ENCODE results near the gene TSPAN18. TPM values are rescaled to one million over a fixed set of nuclear protein-coding genes. Genes with fewer than 3 reads are reported as not detected.

The TSPAN18 gene
- total RNA-seq, 1 experiment from 2014 or later, result 21.3 TPM

DNA sequence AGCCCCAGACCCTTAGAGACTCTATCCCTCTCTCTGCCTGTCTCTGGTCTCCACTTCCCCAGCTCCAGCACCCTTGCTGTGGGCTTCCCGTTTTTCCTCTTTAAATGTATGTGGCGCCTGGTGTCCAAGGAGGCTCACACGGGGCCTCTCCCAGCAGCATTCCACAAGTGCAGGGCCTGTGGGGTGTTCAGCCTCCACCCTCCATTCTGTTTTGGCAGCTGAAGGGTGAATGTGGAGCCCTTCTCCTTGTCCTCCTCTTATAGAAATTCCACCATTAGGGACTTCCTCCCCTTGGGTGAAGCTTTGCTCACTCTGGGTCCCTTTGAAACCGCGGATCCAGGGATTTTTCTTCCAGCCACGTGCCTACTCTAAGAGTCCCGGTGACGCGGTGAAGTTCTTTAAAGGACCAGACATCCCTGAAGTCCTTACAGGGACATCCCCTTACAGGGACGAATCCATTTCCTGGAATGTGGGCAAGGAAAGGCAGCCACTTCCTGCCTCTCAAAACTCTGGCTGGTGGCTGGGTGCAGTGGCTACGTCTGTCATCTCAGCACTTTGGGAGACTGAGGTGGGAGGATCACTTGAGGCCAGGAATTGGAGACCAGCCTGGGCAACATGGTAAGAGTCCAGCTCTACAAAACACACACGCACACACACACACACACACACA lies 1.6 kb upstream of the TSPAN18 start:
- Histone ChIP-seq H3K4me1 (ENCODE audit: control insufficient read depth, insufficient read depth, low read length) (peaks cover 14% of the 10 kb centered on the region), H3K27ac (ENCODE audit: low read length) (no peak overlapping the region), H3K27me3 (ENCODE audit: control insufficient read depth, insufficient read depth, low read length) (no peaks in the 10 kb centered on the region; the same call in 1 of the 2 replicates), H3K36me3 (ENCODE audit: control insufficient read depth, insufficient read depth, low read length) (no peaks in the 10 kb centered on the region), H3K4me3 (ENCODE audit: low read depth in 2 of 2, low read length in 2 of 2) (no peak overlapping the region), H3K9me3 (ENCODE audit: control insufficient read depth, insufficient read depth, low read depth, low read length) (no peaks in the 10 kb centered on the region)
- CTCF ChIA-PET, result interaction anchor here (0.6 kb wide), 1 partner anchor 60 kb away, joined by 6 read pairs; no protein-coding TSS in a partner anchor
- TF ChIP-seq TCF7L2 (IDR thresholded peaks at IDR 0.05; ENCODE audit: low read depth, low read length) (no peak), SIN3A (IDR thresholded peaks at IDR 0.05; ENCODE audit: borderline replicate concordance, insufficient read depth, low read depth, low read length) (no peak), POLR2AphosphoS5 (IDR thresholded peaks at IDR 0.05; ENCODE audit: low read depth, low read length) (no peak)
- TF ChIP-seq, protein P1, sequence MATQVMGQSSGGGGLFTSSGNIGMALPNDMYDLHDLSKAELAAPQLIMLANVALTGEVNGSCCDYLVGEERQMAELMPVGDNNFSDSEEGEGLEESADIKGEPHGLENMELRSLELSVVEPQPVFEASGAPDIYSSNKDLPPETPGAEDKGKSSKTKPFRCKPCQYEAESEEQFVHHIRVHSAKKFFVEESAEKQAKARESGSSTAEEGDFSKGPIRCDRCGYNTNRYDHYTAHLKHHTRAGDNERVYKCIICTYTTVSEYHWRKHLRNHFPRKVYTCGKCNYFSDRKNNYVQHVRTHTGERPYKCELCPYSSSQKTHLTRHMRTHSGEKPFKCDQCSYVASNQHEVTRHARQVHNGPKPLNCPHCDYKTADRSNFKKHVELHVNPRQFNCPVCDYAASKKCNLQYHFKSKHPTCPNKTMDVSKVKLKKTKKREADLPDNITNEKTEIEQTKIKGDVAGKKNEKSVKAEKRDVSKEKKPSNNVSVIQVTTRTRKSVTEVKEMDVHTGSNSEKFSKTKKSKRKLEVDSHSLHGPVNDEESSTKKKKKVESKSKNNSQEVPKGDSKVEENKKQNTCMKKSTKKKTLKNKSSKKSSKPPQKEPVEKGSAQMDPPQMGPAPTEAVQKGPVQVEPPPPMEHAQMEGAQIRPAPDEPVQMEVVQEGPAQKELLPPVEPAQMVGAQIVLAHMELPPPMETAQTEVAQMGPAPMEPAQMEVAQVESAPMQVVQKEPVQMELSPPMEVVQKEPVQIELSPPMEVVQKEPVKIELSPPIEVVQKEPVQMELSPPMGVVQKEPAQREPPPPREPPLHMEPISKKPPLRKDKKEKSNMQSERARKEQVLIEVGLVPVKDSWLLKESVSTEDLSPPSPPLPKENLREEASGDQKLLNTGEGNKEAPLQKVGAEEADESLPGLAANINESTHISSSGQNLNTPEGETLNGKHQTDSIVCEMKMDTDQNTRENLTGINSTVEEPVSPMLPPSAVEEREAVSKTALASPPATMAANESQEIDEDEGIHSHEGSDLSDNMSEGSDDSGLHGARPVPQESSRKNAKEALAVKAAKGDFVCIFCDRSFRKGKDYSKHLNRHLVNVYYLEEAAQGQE (IDR thresholded peaks at IDR 0.05; ENCODE audit: insufficient read depth in 1 of 2, low read depth in 2 of 2, low read length in 1 of 2), result no peak
- ATAC-seq (no peak), DNase-seq (ENCODE audit: low read depth, low spot score) (no peak)
- intact Hi-C loops (cut with micrococcal nuclease; ENCODE audit: unreplicated experiment), result loop anchor here (5.0 kb wide), 3 partner anchors 52 to 187 kb away; no protein-coding TSS in a partner anchor
- no TSS peak for BruUV-seq (replicated peaks)
- POLR2A ChIA-PET, result no interaction called here
- in situ Hi-C loops (cut with HindIII; ENCODE audit: low pct_unique_long_range_greater_than_20kb, low sequenced_read_pairs), result no loop called here

DNA sequence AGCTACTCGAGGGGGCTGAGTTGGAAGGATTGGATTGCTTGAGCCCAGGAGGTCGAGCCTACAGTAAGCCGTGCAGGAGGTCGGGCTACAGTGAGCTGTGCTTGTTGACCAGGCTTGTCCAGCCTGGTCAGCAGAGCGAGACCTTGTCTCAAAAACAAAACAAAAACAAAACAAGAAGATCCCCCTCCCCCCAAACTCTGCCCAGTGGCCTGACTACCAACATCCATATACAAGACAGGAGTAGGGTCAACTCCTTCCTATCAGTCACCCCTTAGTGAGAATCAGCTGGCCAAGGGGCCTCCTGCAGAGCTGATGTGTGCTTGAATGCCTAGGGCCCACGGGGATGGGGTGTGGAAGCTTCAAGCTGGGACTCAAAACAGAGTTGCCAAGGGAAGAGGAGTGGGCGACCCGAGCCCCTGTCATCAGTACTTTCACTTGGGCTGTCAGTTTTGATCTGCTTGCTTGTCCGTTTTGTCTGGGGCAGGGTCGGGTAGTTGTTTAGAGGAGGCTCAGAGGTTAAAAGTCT lies 942 bp upstream of the TSPAN18 start:
- H3K27ac ChIP-seq (ENCODE audit: low read length), result no peak overlapping the region
- no peak overlapping the region for H3K4me3 ChIP-seq (ENCODE audit: low read depth in 2 of 2, low read length in 2 of 2)
- H3K9me3 ChIP-seq (ENCODE audit: control insufficient read depth, insufficient read depth, low read depth, low read length), result no peaks in the 10 kb centered on the region
- no peak for ATAC-seq
- TF ChIP-seq, protein P1 (IDR thresholded peaks at IDR 0.05; ENCODE audit: insufficient read depth in 1 of 2, low read depth in 2 of 2, low read length in 1 of 2), result no peak
- TF ChIP-seq TCF7L2 (IDR thresholded peaks at IDR 0.05; ENCODE audit: low read depth, low read length) (no peak), POLR2AphosphoS5 (IDR thresholded peaks at IDR 0.05; ENCODE audit: low read depth, low read length) (no peak), SIN3A (IDR thresholded peaks at IDR 0.05; ENCODE audit: borderline replicate concordance, insufficient read depth, low read depth, low read length) (no peak)
- TF ChIP-seq, protein P2, sequence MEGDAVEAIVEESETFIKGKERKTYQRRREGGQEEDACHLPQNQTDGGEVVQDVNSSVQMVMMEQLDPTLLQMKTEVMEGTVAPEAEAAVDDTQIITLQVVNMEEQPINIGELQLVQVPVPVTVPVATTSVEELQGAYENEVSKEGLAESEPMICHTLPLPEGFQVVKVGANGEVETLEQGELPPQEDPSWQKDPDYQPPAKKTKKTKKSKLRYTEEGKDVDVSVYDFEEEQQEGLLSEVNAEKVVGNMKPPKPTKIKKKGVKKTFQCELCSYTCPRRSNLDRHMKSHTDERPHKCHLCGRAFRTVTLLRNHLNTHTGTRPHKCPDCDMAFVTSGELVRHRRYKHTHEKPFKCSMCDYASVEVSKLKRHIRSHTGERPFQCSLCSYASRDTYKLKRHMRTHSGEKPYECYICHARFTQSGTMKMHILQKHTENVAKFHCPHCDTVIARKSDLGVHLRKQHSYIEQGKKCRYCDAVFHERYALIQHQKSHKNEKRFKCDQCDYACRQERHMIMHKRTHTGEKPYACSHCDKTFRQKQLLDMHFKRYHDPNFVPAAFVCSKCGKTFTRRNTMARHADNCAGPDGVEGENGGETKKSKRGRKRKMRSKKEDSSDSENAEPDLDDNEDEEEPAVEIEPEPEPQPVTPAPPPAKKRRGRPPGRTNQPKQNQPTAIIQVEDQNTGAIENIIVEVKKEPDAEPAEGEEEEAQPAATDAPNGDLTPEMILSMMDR (IDR thresholded peaks at IDR 0.05), result no peak
- intact Hi-C loops (cut with micrococcal nuclease; ENCODE audit: unreplicated experiment), result loop anchor here (5.0 kb wide), 3 partner anchors 51 to 186 kb away; no protein-coding TSS in a partner anchor
- in situ Hi-C loops (cut with HindIII; ENCODE audit: low pct_unique_long_range_greater_than_20kb, low sequenced_read_pairs), result no loop called here
- ChIA-PET CTCF (no interaction called here), POLR2A (interaction anchor here (0.5 kb wide), 1 partner anchor 9 kb away, joined by 4 read pairs; no protein-coding TSS in a partner anchor)
- no TSS peak for BruUV-seq (replicated peaks)
- no peak for DNase-seq (ENCODE audit: low read depth, low spot score)
- no peaks in the 10 kb centered on the region; the same call in 1 of the 2 replicates for H3K27me3 ChIP-seq (ENCODE audit: control insufficient read depth, insufficient read depth, low read length)
- H3K4me1 ChIP-seq (ENCODE audit: control insufficient read depth, insufficient read depth, low read length), result peaks cover 14% of the 10 kb centered on the region
- no peaks in the 10 kb centered on the region for H3K36me3 ChIP-seq (ENCODE audit: control insufficient read depth, insufficient read depth, low read length)

All from Panc1 (cell line).